ENCODE data around the gene FOXO6.
A peak's percentile ranks its signal among the peaks of the same experiment; 100 is the strongest.

The FOXO6 gene

GRCh38 chr1:41378222-41378621, 17.0 kb downstream of the FOXO6 start:
- no peak overlapping the region for H3K4me3 ChIP-seq
- no peak overlapping the region for H3K27ac ChIP-seq

GRCh38 chr1:41378999-41379737, 17.9 kb downstream of the FOXO6 start:
- Histone ChIP-seq H3K27ac (peak overlapping the region in 2 of 21 experiments; percentile 4 to 8), H3K4me3 (no peak overlapping the region)

GRCh38 chr1:41379738-41380130, 18.5 kb downstream of the FOXO6 start:
- Histone ChIP-seq H3K4me3 (no peak overlapping the region), H3K27ac (peak overlapping the region in 2 of 21 experiments; percentile 4 to 8)

- H3K27ac ChIP-seq: peak overlapping the region in 5 of 21 experiments; percentile 11 to 97 (median 75)
Measured at GRCh38 chr1:41380195-41380594, 19.0 kb downstream of the FOXO6 start.

GRCh38 chr1:41380979-41381691, 19.9 kb downstream of the FOXO6 start:
- H3K4me3 ChIP-seq: peak overlapping the region; percentile 9 to 52 (median 41)
- H3K27ac ChIP-seq: peak overlapping the region in 17 of 21 experiments; percentile 30 to 97 (median 69)

More at GRCh38 chr1:41380195-41380594, 19.0 kb downstream of the FOXO6 start:
- no peak overlapping the region for H3K4me3 ChIP-seq

- H3K4me3 ChIP-seq: peak overlapping the region; percentile 23 to 52 (median 41)
- peak overlapping the region in 18 of 21 experiments; percentile 40 to 97 (median 77) for H3K27ac ChIP-seq
Measured at GRCh38 chr1:41381692-41382479, 20.7 kb downstream of the FOXO6 start.

GRCh38 chr1:41382480-41383090, 21.4 kb downstream of the FOXO6 start:
- H3K4me3 ChIP-seq: peak overlapping the region; percentile 23 to 52 (median 40)

GRCh38 chr1:41383094-41383852, 22.0 kb downstream of the FOXO6 start:
- H3K4me3 ChIP-seq: peak overlapping the region; percentile 23 to 52 (median 40)
- H3K27ac ChIP-seq: peak overlapping the region in 13 of 21 experiments; percentile 22 to 97 (median 80)

More at GRCh38 chr1:41382480-41383090, 21.4 kb downstream of the FOXO6 start:
- H3K27ac ChIP-seq: peak overlapping the region in 18 of 21 experiments; percentile 22 to 97 (median 77)

GRCh38 chr1:41384579-41384978, 23.3 kb downstream of the FOXO6 start:
- Histone ChIP-seq H3K4me3 (no peak overlapping the region), H3K27ac (no peak overlapping the region)

- no peak overlapping the region for H3K4me3 ChIP-seq
- peak overlapping the region in 3 of 21 experiments; percentile 3 to 52 (median 18) for H3K27ac ChIP-seq
Measured at GRCh38 chr1:41385398-41386195, 24.4 kb downstream of the FOXO6 start.

- peak overlapping the region in 3 of 21 experiments; percentile 3 to 52 (median 18) for H3K27ac ChIP-seq
- H3K4me3 ChIP-seq: no peak overlapping the region
Measured at GRCh38 chr1:41386196-41386663, 25.0 kb downstream of the FOXO6 start.

- peak overlapping the region in 2 of 21 experiments; percentile 1 to 4 for H3K27ac ChIP-seq
- no peak overlapping the region for H3K4me3 ChIP-seq
Measured at GRCh38 chr1:41387667-41388091, 26.4 kb downstream of the FOXO6 start.

GRCh38 chr1:41388510-41388909, 27.3 kb downstream of the FOXO6 start:
- H3K4me3 ChIP-seq: no peak overlapping the region
- peak overlapping the region in 1 of 21 experiments; percentile 44 for H3K27ac ChIP-seq

GRCh38 chr1:41389009-41389408, 27.8 kb downstream of the FOXO6 start:
- Histone ChIP-seq H3K27ac (no peak overlapping the region), H3K4me3 (no peak overlapping the region)

GRCh38 chr1:41390166-41390565, 28.9 kb downstream of the FOXO6 start:
- Histone ChIP-seq H3K27ac (no peak overlapping the region), H3K4me3 (no peak overlapping the region)

GRCh38 chr1:41390573-41390972, 29.3 kb downstream of the FOXO6 start:
- Histone ChIP-seq H3K4me3 (no peak overlapping the region), H3K27ac (no peak overlapping the region)

- Histone ChIP-seq H3K27ac (no peak overlapping the region), H3K4me3 (no peak overlapping the region)
Measured at GRCh38 chr1:41391834-41392527, 30.7 kb downstream of the FOXO6 start.
